SK-N-MC (cell line): Measurements from ENCODE around the gene TIMM17A.

Source experiments
- EZH2 ChIP-seq: fragments of 200-600 bp; sonication (generic); IDR thresholded peaks from one replicate; pipeline ENCODE4 v1.6.1; 2017; ENCODE audit warnings: antibody characterized with exemption
- FOXP2 ChIP-seq: optimal IDR thresholded peaks from 2 replicates; pipeline ENCODE3; 2011; ENCODE audit warnings: mild to moderate bottlenecking, moderate library complexity; ENCODE audit not compliant: insufficient read depth; ENCODE audit errors: extremely low read length, control extremely low read depth
- POLR2AphosphoS5 ChIP-seq: IDR thresholded peaks from 2 replicates; pipeline ENCODE4 v1.6.1; 2012; ENCODE audit warnings: mild to moderate bottlenecking, low read depth, low read length, borderline replicate concordance

DNA sequence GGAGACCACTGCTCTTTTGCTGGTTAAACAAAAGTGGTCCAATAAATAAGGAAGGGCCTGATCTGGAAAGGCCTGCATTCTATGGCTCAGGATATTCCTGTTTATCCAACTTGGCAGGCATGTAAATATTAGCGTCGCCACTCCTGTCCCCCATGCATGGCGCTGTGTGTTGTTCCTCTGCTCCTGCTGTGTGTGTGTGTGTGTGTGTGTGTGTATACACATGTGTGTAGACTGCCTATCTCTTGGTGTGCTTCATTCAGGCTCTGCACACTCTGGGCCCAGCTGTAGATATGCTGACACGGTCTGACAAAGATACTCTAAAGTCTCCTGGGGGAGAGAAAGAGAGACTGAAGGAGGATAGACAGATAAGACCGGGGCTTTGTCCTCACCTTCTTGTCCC, 15.7 kb upstream of the TIMM17A start:
- no peak for TF ChIP-seq EZH2
- no peak for TF ChIP-seq POLR2AphosphoS5
- no peak for TF ChIP-seq FOXP2
